Measurements from ENCODE around the gene SP140L.

SP140L gene

DNA sequence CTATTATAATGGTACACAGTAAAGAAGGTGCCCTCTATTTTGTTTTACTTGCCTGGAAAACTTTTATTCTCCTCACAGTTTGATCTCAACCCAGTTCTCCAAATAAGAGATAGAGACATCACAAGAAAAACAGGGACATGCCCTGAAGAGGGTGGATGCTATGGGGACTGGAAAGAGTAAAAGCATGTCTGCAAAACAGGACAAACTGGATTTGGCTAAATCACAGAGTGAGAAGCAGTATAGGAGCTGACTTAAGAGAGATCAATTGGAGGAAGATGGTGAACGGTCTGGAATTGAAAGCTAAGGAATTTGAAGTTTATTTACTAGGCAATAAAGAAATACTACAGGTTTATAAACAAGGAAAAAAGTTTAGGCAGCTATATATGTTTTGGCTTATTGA, 33.0 kb downstream of the SP140L start:
- no peaks in the 10 kb centered on the region for H3K27me3 ChIP-seq (ENCODE audit: insufficient read depth, low read length, poor library complexity)
- no peak overlapping the region for H4K5ac ChIP-seq (ENCODE audit: low read length)
- H3K36me3 ChIP-seq (ENCODE audit: control insufficient read depth, insufficient read depth, low read length): no peaks in the 10 kb centered on the region
- H2BK120ac ChIP-seq (ENCODE audit: low read depth, low read length): no peak overlapping the region
- no peaks in the 10 kb centered on the region for H3K4me1 ChIP-seq (ENCODE audit: control insufficient read depth, low read depth, low read length)
- WGBS (ENCODE audit: extremely low coverage, insufficient coverage, low lambda C conversion rate): no CpG with 5 or more reads among the region's 1 CpG
- H2AK5ac ChIP-seq (ENCODE audit: low read length): no peak overlapping the region
- no peak overlapping the region for H3K23ac ChIP-seq (ENCODE audit: low read length)
- H3K79me2 ChIP-seq (ENCODE audit: control insufficient read depth, insufficient read depth, low read length): no peaks in the 10 kb centered on the region
- no peak overlapping the region for H2BK5ac ChIP-seq (ENCODE audit: low read length)
- no peak overlapping the region for H4K8ac ChIP-seq (ENCODE audit: low read depth, low read length)
- H3K9ac ChIP-seq (ENCODE audit: low read length): no peak overlapping the region
- no peak for DNase-seq
- no peak overlapping the region for H3K4me3 ChIP-seq (ENCODE audit: low read length)
- no peak overlapping the region for H3K4me2 ChIP-seq (ENCODE audit: low read length)
- no peak overlapping the region for H2BK15ac ChIP-seq (replicated peaks; ENCODE audit: low read depth)
- H3K27ac ChIP-seq (ENCODE audit: low read depth, low read length): no peak overlapping the region
- H3K18ac ChIP-seq (ENCODE audit: low read length): no peak overlapping the region
- no peak overlapping the region for H3K56ac ChIP-seq (ENCODE audit: low read length)
- no peak overlapping the region for H3K4ac ChIP-seq (ENCODE audit: low read depth, low read length)
- no peaks in the 10 kb centered on the region for H3K79me1 ChIP-seq (ENCODE audit: low read length)

DNA sequence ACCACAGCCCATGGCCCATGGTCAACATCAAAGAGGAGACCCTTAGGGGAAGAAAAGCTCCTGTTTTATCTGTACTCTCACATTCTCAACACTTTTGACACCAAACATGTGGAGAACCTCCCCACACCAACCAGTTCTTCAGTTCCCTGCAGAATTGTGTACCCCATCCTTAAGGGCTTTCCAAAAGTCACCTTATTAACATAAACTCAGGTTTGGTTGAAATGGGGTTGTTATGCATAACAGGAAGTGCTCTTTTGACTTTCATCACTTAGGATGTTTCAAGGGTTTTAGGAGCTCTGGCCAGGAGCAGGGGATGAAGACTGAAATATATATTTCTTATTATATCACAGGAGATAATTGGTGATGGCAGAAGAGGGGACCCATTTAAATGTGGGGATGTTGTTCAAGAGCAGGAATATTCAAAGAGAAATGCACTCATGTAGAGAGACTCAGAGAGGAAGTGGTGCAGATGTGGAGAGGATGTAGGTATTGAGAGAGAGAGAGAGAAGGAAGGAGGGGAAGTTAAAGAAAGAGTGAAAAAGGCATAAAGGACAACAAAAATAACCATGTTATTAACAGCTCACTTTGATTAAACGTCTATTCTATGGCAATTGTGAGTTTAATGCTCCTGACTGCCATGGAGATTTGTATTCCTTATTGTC, 35.2 kb downstream of the SP140L start:
- H3K4ac ChIP-seq (ENCODE audit: low read depth, low read length): no peak overlapping the region
- DNase-seq: no peak
- H3K23ac ChIP-seq (ENCODE audit: low read length): no peak overlapping the region
- H3K36me3 ChIP-seq (ENCODE audit: control insufficient read depth, insufficient read depth, low read length): no peaks in the 10 kb centered on the region
- WGBS (ENCODE audit: extremely low coverage, insufficient coverage, low lambda C conversion rate): no CpG with 5 or more reads among the region's 1 CpG
- H4K8ac ChIP-seq (ENCODE audit: low read depth, low read length): no peak overlapping the region
- no peak overlapping the region for H3K27ac ChIP-seq (ENCODE audit: low read depth, low read length)
- no peak overlapping the region for H3K4me3 ChIP-seq (ENCODE audit: low read length)
- H2BK120ac ChIP-seq (ENCODE audit: low read depth, low read length): no peak overlapping the region
- no peak overlapping the region for H2AK5ac ChIP-seq (ENCODE audit: low read length)
- H2BK5ac ChIP-seq (ENCODE audit: low read length): no peak overlapping the region
- H3K27me3 ChIP-seq (ENCODE audit: insufficient read depth, low read length, poor library complexity): no peaks in the 10 kb centered on the region
- no peaks in the 10 kb centered on the region for H3K79me2 ChIP-seq (ENCODE audit: control insufficient read depth, insufficient read depth, low read length)
- H3K79me1 ChIP-seq (ENCODE audit: low read length): no peaks in the 10 kb centered on the region
- H3K4me2 ChIP-seq (ENCODE audit: low read length): no peak overlapping the region
- H3K9ac ChIP-seq (ENCODE audit: low read length): no peak overlapping the region
- H3K56ac ChIP-seq (ENCODE audit: low read length): no peak overlapping the region
- H3K4me1 ChIP-seq (ENCODE audit: control insufficient read depth, low read depth, low read length): no peaks in the 10 kb centered on the region
- no peak overlapping the region for H3K18ac ChIP-seq (ENCODE audit: low read length)
- H2BK15ac ChIP-seq (replicated peaks; ENCODE audit: low read depth): no peak overlapping the region
- no peak overlapping the region for H4K5ac ChIP-seq (ENCODE audit: low read length)

DNA sequence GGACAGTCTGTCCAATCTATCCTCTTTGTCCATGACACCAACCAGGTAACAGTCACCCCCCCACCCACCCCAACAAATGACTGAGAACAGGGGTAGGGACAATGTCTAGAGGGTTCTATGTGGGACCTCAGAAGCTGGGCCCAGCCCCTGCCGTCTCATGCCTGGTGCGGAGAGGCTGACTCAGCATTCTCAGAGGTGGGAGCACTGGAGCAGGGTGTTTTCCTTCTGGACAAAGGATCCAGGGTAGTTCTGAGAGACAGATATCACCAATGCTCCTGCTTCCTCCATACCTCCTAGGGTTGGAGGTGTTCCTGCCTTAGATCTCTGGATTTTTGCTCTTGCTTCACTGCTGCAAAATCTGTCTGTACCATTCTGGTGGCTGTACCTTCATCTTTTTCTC, 55.1 kb downstream of the SP140L start:
- H3K4me2 ChIP-seq (ENCODE audit: low read length): no peak overlapping the region
- WGBS (ENCODE audit: extremely low coverage, insufficient coverage, low lambda C conversion rate): no CpG with 5 or more reads among the region's 2 CpGs
- no peaks in the 10 kb centered on the region for H3K4me1 ChIP-seq (ENCODE audit: control insufficient read depth, low read depth, low read length)
- H3K36me3 ChIP-seq (ENCODE audit: control insufficient read depth, insufficient read depth, low read length): no peaks in the 10 kb centered on the region
- H3K79me1 ChIP-seq (ENCODE audit: low read length): no peaks in the 10 kb centered on the region
- no peak overlapping the region for H3K56ac ChIP-seq (ENCODE audit: low read length)
- H4K8ac ChIP-seq (ENCODE audit: low read depth, low read length): no peak overlapping the region
- H2BK15ac ChIP-seq (replicated peaks; ENCODE audit: low read depth): no peak overlapping the region
- H3K4me3 ChIP-seq (ENCODE audit: low read length): no peak overlapping the region
- H2BK120ac ChIP-seq (ENCODE audit: low read depth, low read length): no peak overlapping the region
- H3K27ac ChIP-seq (ENCODE audit: low read depth, low read length): no peak overlapping the region
- H2AK5ac ChIP-seq (ENCODE audit: low read length): no peak overlapping the region
- no peak overlapping the region for H3K4ac ChIP-seq (ENCODE audit: low read depth, low read length)
- H2BK5ac ChIP-seq (ENCODE audit: low read length): no peak overlapping the region
- H4K5ac ChIP-seq (ENCODE audit: low read length): no peak overlapping the region
- H3K9ac ChIP-seq (ENCODE audit: low read length): no peak overlapping the region
- no peak overlapping the region for H3K23ac ChIP-seq (ENCODE audit: low read length)
- no peak overlapping the region for H3K18ac ChIP-seq (ENCODE audit: low read length)
- no peak for DNase-seq
- no peaks in the 10 kb centered on the region for H3K79me2 ChIP-seq (ENCODE audit: control insufficient read depth, insufficient read depth, low read length)
- H3K27me3 ChIP-seq (ENCODE audit: insufficient read depth, low read length, poor library complexity): no peaks in the 10 kb centered on the region

DNA sequence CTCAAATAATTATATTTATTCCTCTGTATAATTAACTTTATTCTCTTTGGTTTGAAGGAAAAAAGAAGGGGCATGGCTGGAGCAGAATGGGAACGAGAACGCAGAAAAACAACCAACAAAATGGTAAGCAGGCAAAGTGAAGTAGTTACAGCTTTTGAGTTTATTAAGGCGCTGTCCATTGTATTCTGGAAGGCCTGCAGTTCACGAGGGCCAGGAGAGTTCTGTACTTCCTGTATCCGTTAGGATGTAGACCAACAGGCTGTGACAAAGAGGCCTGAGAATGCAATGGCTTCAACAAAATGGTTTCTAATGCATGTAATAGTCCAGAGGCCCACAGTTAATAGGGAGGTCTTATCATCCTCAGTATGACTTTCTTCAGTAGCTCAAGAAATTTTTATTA, 56.5 kb downstream of the SP140L start:
- H2BK15ac ChIP-seq (replicated peaks; ENCODE audit: low read depth): no peak overlapping the region
- H3K36me3 ChIP-seq (ENCODE audit: control insufficient read depth, insufficient read depth, low read length): no peaks in the 10 kb centered on the region
- H3K56ac ChIP-seq (ENCODE audit: low read length): no peak overlapping the region
- H3K79me2 ChIP-seq (ENCODE audit: control insufficient read depth, insufficient read depth, low read length): no peaks in the 10 kb centered on the region
- H3K9ac ChIP-seq (ENCODE audit: low read length): no peak overlapping the region
- H3K4me2 ChIP-seq (ENCODE audit: low read length): no peak overlapping the region
- H2AK5ac ChIP-seq (ENCODE audit: low read length): no peak overlapping the region
- DNase-seq: no peak
- no peak overlapping the region for H3K18ac ChIP-seq (ENCODE audit: low read length)
- H3K79me1 ChIP-seq (ENCODE audit: low read length): no peaks in the 10 kb centered on the region
- no peak overlapping the region for H4K5ac ChIP-seq (ENCODE audit: low read length)
- no peak overlapping the region for H3K23ac ChIP-seq (ENCODE audit: low read length)
- no peak overlapping the region for H3K27ac ChIP-seq (ENCODE audit: low read depth, low read length)
- no peak overlapping the region for H4K8ac ChIP-seq (ENCODE audit: low read depth, low read length)
- H2BK5ac ChIP-seq (ENCODE audit: low read length): no peak overlapping the region
- no peak overlapping the region for H2BK120ac ChIP-seq (ENCODE audit: low read depth, low read length)
- H3K4me3 ChIP-seq (ENCODE audit: low read length): no peak overlapping the region
- no peaks in the 10 kb centered on the region for H3K4me1 ChIP-seq (ENCODE audit: control insufficient read depth, low read depth, low read length)
- H3K27me3 ChIP-seq (ENCODE audit: insufficient read depth, low read length, poor library complexity): no peaks in the 10 kb centered on the region
- H3K4ac ChIP-seq (ENCODE audit: low read depth, low read length): no peak overlapping the region
- no CpG with 5 or more reads among the region's 5 CpGs for whole genome bisulfite sequencing (ENCODE audit: extremely low coverage, insufficient coverage, low lambda C conversion rate)

DNA sequence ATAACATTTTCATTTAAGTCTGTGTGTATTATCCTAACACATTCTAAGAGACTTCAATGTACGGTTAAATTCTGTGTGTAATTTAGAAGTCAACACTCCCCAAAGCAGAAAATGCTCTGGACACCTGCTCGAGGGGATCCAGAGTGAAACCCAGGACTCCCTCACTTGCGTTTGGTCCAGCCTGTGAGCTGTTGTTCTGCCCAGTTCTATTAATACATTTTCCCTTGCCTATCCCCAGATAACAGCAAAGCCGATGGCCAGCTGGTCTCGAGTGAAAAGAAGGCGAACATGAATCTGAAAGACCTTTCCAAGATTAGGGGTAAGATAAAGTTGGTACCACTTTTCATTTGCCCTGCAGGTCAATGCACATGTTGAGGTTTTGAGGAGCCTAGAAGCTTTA, 58.0 kb downstream of the SP140L start:
- Histone ChIP-seq H3K9ac (ENCODE audit: low read length) (no peak overlapping the region), H3K27me3 (ENCODE audit: insufficient read depth, low read length, poor library complexity) (no peaks in the 10 kb centered on the region), H3K79me2 (ENCODE audit: control insufficient read depth, insufficient read depth, low read length) (no peaks in the 10 kb centered on the region), H3K23ac (ENCODE audit: low read length) (no peak overlapping the region), H2AK5ac (ENCODE audit: low read length) (no peak overlapping the region), H2BK5ac (ENCODE audit: low read length) (no peak overlapping the region), H3K18ac (ENCODE audit: low read length) (no peak overlapping the region), H3K4ac (ENCODE audit: low read depth, low read length) (no peak overlapping the region), H3K4me1 (ENCODE audit: control insufficient read depth, low read depth, low read length) (no peaks in the 10 kb centered on the region), H4K8ac (ENCODE audit: low read depth, low read length) (no peak overlapping the region), H3K56ac (ENCODE audit: low read length) (no peak overlapping the region), H3K4me3 (ENCODE audit: low read length) (no peak overlapping the region), H3K36me3 (ENCODE audit: control insufficient read depth, insufficient read depth, low read length) (no peaks in the 10 kb centered on the region), H3K4me2 (ENCODE audit: low read length) (no peak overlapping the region), H3K79me1 (ENCODE audit: low read length) (no peaks in the 10 kb centered on the region), H3K27ac (ENCODE audit: low read depth, low read length) (no peak overlapping the region), H2BK120ac (ENCODE audit: low read depth, low read length) (no peak overlapping the region), H4K5ac (ENCODE audit: low read length) (no peak overlapping the region), H2BK15ac (replicated peaks; ENCODE audit: low read depth) (no peak overlapping the region)
- WGBS (ENCODE audit: extremely low coverage, insufficient coverage, low lambda C conversion rate): no CpG with 5 or more reads among the region's 6 CpGs
- DNase-seq: no peak

DNA sequence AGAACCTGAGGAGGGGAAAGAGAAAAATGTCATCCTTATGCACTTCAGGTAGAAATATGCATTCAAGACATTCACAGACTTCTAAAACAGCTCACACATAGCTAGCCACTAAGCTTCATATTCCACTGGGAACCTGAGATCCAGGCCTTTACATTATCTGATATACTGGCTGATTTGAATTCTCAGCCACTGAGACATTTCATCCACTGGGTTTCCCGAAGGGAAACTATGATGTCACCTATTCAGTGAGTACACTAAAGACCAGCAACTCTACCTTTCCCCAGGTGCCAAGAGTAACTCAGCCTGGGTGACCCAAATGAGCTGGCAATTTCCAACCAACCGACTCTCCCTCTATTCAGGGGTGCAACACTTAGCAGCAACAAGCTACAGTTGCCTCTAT, 67.3 kb downstream of the SP140L start:
- Histone ChIP-seq H3K9ac (ENCODE audit: low read length) (no peak overlapping the region), H4K5ac (ENCODE audit: low read length) (no peak overlapping the region), H3K4me3 (ENCODE audit: low read length) (no peak overlapping the region), H2BK120ac (ENCODE audit: low read depth, low read length) (no peak overlapping the region), H3K4me2 (ENCODE audit: low read length) (no peak overlapping the region), H4K8ac (ENCODE audit: low read depth, low read length) (no peak overlapping the region), H2BK5ac (ENCODE audit: low read length) (no peak overlapping the region), H2BK15ac (replicated peaks; ENCODE audit: low read depth) (no peak overlapping the region), H3K79me1 (ENCODE audit: low read length) (no peaks in the 10 kb centered on the region), H3K27me3 (ENCODE audit: insufficient read depth, low read length, poor library complexity) (no peaks in the 10 kb centered on the region), H3K27ac (ENCODE audit: low read depth, low read length) (no peak overlapping the region), H3K79me2 (ENCODE audit: control insufficient read depth, insufficient read depth, low read length) (no peaks in the 10 kb centered on the region), H2AK5ac (ENCODE audit: low read length) (no peak overlapping the region), H3K4ac (ENCODE audit: low read depth, low read length) (no peak overlapping the region), H3K56ac (ENCODE audit: low read length) (no peak overlapping the region), H3K36me3 (ENCODE audit: control insufficient read depth, insufficient read depth, low read length) (no peaks in the 10 kb centered on the region), H3K18ac (ENCODE audit: low read length) (no peak overlapping the region), H3K23ac (ENCODE audit: low read length) (no peak overlapping the region), H3K4me1 (ENCODE audit: control insufficient read depth, low read depth, low read length) (no peaks in the 10 kb centered on the region)
- WGBS (ENCODE audit: extremely low coverage, insufficient coverage, low lambda C conversion rate): no CpG with 5 or more reads among the region's 2 CpGs
- DNase-seq: no peak

All from mesendoderm (in vitro differentiated cells).